ENCODE data around the gene AMOTL2.

DNA sequence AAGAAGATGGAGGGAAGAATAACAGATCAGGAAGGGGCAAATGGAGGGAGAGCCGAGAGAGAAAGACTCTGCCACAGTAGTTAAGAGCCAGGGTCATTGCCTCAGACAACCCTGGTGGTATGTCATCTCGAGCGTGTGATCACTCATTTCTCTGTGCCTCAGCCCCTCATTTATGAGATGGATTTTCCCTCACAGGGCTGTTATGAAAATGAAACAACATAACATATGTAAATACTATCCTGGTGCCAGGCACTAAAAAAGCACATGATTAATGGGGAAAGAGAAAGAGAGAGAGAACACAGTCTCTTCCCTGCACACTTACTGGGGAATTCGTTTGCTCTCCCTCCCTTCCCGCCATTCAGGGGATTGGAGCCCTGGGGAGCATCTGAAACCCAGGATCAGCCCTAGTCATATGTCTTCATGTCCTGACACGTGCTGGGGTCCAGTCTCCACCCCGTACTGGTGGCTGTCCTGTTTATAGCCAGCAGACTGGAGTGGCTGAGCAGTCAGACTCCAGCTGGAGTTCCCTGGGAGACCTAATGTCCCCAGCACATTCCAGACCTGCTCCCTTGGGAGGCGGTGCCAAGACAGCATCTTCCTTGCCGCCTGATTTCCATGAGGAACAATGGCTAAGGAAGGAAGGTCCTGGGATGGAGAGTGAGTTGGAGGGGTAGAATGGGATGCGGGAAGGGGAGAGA, 14.7 kb upstream of the AMOTL2 start:
- no peak for TF ChIP-seq CTCF (IDR thresholded peaks at IDR 0.05; ENCODE audit: low read depth, low read length, poor library complexity, severe bottlenecking)
- TF ChIP-seq EZH2phosphoT487 (IDR thresholded peaks at IDR 0.05; ENCODE audit: borderline replicate concordance, low read length) = no peak

Measured in DOHH2 (cell line).